GM20000 (cell line): ENCODE data around the gene NIPA2.

Experiments used
- DNase-seq: peaks from one replicate; pipeline ENCODE4 v3.0.0; 2012; ENCODE audit warnings: low spot score
- TF ChIP-seq, protein P1 (sequence below): IDR thresholded peaks from 2 replicates; pipeline ENCODE4 v1.5.1; 2012; ENCODE audit warnings: mild to moderate bottlenecking, control low read depth; ENCODE audit errors: extremely low read depth, missing control alignments

The NIPA2 gene

GRCh38 chr15:22891426-22892210, 53.2 kb downstream of the NIPA2 start:
- DNase-seq = no peak
- TF ChIP-seq, protein P1, sequence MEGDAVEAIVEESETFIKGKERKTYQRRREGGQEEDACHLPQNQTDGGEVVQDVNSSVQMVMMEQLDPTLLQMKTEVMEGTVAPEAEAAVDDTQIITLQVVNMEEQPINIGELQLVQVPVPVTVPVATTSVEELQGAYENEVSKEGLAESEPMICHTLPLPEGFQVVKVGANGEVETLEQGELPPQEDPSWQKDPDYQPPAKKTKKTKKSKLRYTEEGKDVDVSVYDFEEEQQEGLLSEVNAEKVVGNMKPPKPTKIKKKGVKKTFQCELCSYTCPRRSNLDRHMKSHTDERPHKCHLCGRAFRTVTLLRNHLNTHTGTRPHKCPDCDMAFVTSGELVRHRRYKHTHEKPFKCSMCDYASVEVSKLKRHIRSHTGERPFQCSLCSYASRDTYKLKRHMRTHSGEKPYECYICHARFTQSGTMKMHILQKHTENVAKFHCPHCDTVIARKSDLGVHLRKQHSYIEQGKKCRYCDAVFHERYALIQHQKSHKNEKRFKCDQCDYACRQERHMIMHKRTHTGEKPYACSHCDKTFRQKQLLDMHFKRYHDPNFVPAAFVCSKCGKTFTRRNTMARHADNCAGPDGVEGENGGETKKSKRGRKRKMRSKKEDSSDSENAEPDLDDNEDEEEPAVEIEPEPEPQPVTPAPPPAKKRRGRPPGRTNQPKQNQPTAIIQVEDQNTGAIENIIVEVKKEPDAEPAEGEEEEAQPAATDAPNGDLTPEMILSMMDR = no peak

- TF ChIP-seq, protein P1 = no peak
- DNase-seq = no peak
Observed at GRCh38 chr15:22892333-22892732, 53.9 kb downstream of the NIPA2 start.

DNA sequence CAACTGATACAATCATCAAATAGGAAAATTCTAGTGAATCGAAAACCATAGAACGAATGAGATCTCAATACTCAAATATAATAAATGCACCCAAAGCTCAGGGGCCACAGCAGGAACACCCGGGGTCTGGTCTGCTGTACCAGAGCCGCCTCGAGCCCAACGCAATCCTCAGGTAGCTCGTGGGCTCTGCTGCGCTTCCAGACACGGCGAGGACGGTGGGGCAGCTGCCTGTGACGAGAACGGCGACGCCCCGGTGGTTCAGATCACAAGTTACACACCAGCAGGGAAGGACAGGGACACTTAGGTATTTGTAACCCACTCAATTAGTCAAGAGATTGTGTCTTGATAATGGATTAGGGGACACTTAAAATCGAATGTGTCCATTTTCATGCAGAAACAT, 54.6 kb downstream of the NIPA2 start:
- DNase-seq = no peak
- TF ChIP-seq, protein P1 = no peak

GRCh38 chr15:22893881-22894280, 55.4 kb downstream of the NIPA2 start:
- TF ChIP-seq, protein P1 = no peak
- no peak for DNase-seq

DNA sequence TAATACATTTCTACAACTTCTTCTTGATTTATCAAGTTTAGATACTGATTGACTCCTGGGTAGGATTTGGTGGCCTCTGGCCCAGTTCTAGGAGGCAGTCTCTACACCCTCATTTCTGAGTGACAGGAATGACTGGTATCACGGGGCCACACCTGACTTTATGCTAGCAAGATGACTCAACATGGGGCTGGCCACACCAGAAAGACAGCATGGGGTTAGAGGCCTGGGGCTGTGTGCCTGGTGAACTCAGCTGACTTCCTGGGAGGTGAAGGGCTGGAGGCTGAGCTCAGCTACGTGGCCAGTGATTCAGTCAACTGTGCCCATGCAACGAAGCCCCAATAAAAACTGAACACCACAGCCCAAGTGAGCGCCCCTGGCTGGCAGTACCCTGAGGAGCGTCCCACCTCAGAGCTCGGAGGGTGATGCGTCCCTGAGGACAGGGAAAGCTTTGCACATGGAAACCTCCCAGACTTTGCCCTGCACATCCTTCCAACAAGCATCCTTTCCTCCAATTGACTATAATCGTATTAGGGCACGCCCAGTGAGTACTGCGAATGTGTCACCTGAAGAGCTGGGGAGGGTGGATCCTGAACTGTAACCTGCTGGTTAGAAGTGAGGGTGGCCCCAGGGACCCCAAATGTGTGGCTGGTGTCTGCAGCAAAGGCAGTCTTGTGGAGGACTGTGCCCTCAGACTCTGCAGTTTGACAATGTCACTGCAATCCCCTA, 57.2 kb downstream of the NIPA2 start:
- TF ChIP-seq, protein P1 = no peak
- DNase-seq = peak; percentile 49

DNA sequence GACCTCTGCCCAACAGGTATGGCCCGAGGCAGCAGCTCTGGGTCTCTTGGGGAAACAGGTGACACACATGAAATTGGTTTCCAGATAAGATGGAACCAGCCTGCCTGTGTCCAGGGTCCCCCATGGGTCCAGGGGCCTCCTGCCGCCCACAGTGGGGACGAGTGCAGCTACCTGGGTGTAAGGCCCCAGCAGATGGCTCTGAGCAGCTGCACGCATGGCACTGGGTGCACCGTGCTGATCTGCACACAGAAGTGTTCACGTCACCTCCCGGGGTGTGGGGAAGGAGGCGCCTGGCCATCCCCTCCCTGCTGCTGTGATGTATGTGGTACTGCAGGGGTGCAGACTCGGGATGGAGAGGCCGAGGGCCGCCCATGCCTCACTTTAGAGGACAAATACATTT, 63.6 kb downstream of the NIPA2 start:
- TF ChIP-seq, protein P1 = no peak
- no peak for DNase-seq

DNA sequence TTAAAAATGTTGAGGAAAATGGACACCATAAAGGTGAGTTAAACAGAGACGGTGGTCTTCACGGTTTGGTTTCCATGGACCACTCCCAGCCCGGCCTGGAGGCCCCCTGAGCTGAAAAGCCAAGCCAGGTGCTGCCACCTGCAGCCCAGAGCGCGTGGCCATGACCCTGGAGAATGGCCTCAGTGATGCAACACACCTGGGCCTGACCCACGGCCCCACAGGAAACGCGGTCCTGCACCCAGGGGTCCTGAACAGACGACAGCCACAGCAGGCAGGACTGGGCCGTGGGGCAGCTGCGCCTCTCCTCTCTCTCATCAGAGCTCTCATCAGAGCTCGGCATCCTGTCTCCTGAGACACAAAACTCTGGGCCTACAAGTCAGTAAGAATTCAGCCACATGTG, 64.1 kb downstream of the NIPA2 start:
- TF ChIP-seq, protein P1 = peak; percentile 4
- DNase-seq = no peak
